Stimulated activated naive CD4-positive, alpha-beta T cell (primary cell): ENCODE measurements around the gene GTF2A2.
"Not testable (repeated sequence)": the region's sequence is repeated elsewhere in the genome, so short reads cannot be mapped to it uniquely, and the experiment has no call there.

Source experiments
- DNase-seq, 6 experiments: peaks; one replicate each; lab custom pipeline; 2025; lab: John Stamatoyannopoulos, UW

The GTF2A2 gene, protein sequence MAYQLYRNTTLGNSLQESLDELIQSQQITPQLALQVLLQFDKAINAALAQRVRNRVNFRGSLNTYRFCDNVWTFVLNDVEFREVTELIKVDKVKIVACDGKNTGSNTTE

DNA sequence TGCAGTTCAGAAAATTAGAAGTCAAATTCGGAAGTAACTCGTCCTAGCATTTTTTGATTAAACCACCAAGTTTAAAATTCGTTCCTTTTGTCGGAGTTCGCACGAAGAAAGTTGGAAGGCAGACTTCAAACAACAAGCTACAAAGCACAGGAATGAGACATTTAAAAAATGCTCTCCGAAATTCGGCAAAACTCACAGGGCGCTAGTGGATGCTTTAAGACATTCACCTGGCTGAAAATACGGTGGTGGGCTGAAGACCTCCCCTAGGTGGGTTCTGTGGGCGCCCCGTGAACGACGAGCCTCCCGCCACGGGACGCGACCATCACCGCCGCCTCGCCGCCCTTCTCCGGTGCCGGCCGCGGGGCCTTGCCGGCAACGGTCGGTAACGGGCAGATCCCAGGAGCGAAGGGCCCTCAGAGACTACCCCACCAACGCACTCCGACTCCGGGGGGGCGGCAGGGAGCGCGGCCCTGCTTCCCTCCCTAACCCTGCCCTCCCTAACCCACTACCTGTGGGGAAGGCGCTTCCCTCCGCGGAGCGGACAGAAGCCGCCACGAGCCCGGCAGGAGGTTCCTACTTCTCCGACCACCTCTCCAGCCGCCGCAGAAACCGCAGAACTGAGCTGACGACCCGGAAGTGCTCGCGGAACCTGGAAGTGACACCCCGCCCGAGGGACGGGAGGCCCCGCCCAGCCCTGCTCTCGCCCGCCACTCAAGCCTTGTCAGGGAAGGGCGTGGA lies at the start of gene GTF2A2:
Gene GTF2A2, minus strand, starts transcription at position 619 of the 738 bp plus-strand sequence. CDS start 5,238 bp downstream, outside the sequence.
- DNase-seq: peak; percentile 83 to 91 (median 86)

- no peak for DNase-seq
These were observed 46.9 kb upstream of the GTF2A2 start for GRCh38 chr15:59703979-59704796.

DNA sequence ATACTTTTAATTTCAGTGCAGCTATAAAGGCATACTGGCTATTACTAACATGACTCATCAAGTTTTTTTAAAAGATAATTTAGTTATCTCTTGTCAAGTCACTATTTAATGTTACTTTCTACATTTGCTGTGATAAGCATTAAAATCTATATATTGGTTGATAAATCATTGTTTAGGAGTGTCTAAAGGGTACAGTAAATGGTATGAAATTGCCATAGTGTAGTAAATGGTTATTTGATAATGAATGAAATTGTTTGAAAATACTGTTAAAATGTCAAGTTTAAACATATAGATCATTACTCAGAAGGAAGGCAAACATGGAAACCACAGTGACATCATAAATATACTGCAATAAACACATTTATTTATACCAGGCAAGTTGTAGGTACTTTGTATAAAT lies 45.0 kb upstream of the GTF2A2 start:
- no peak for DNase-seq

- DNase-seq: no peak
These were observed 44.6 kb upstream of the GTF2A2 start for GRCh38 chr15:59701880-59702279.

GRCh38 chr15:59699810-59700431 lies 42.6 kb upstream of the GTF2A2 start:
- DNase-seq: no peak

GRCh38 chr15:59698065-59698464 lies 40.8 kb upstream of the GTF2A2 start:
- not testable (repeated sequence) for DNase-seq

DNA sequence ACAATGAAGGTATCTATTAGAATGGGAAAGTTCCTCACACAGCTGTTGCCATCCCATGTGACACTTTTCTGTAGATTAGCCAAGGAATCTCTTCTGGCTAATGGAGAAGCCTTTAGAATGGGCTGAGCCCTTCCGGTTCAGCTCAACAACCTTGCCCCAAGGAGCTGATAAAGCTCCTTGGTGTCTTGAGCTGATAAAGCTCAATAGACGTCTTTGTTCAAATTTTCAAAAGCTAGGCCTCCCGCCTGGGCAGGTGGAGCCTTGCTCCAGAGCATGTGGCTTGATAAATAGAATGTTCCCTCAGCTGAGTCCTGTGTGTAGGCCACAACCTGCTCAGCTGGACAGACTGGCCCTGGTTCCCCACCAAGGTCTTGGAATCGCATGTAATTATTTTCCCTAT lies 39.0 kb upstream of the GTF2A2 start:
- DNase-seq: no peak

DNA sequence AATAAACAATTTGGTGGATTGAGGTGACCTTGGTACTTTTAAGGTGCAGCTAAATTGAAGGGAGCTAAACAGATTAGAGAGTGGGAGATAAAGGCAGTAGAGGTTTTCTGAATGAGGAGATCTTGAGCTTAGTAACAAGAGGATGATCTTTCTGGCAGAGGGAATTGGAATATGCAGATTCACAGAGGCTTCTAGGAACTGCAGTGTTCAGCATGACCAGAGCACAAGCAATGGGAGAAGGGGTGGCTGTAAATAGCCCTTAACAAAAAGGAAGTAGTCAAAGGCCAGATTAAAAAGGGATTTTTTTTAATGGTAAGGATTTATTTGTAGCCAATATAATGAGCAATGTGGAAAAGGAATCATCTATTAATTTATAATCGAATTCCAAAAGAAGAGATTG lies 37.5 kb upstream of the GTF2A2 start:
- DNase-seq: no peak

- DNase-seq: peak in 4 of 6 experiments; percentile 32 to 57 (median 46)
These were observed 34.0 kb upstream of the GTF2A2 start for GRCh38 chr15:59691194-59691805.

DNA sequence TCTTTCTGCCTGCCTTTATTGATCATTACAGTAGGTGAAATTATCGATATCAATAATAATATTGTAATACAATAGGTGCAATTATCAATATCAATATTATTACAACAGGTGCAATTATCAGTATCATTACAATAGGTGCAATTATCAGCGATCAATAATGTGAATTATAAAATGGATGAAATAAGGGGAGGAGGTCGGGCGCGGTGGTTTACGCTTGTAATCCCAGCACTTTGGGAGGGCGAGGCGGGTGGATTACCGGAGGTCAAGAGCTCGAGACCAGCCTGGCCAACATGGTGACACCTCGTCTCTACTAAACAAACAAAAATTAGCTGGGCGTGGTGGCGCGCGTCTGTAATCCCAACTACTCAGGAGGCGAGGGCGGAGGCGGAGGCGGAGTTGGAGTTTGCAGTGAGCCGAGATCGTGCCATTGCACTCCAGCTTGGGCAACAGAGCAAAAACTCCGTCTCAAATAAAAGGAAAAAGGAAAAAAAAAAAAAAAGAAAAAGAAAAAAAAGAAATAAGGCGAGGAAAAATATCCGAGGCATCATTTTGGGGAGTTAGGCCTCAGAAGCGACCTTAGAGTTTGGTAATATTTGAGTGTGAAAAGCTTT lies 32.4 kb upstream of the GTF2A2 start:
- peak; percentile 29 to 78 (median 57) for DNase-seq

DNA sequence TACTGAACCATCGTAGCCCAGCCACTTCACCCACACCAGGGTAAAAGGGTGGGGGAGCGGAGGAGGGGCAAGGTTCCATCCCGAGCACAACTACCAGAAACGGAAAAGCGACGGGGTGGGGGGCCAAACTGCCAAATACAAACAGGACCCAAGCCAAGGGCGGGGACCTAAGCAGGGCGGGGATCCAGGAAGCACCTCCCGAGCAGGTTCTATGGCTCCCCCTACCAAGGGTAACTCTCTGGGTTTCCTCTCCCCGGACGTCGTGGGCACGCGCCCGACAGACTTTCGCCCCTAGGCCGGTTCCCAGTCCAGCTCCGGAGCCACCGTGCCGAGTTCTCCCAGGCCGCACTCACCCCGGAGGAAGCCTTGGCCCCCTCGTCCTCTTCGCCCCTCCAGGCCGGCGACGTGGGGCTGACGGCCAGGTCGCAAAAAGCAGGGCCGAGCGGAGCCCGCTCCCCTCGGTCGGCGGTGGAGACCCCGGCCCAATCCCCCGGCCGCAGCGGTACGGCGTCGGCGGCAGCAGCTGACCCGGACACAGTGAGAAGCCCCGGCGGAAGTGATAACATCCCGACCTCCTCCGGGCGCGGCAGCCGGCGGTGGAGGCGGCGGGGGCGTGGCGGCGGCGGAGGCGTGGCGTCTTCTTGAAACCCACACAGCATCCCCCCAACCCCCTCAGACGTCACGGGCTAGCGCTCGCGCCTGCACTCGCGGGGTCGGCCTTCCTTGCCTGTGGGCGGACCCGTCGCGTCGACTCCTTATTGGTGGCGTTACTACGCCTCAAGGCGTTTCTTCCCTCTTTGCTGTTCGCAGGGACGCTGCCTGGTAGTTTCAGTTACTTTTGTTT lies 31.7 kb upstream of the GTF2A2 start, which contains the start of gene BNIP2:
Gene BNIP2, minus strand, starts transcription at position 539 of the 844 bp plus-strand sequence. CDS start 6,863 bp downstream, outside the sequence.
- DNase-seq: peak; percentile 97 to 99 (median 99)

GRCh38 chr15:59688423-59688781 lies 31.1 kb upstream of the GTF2A2 start:
- peak in 3 of 6 experiments; percentile 34 to 65 (median 40) for DNase-seq

- DNase-seq: peak in 3 of 6 experiments; percentile 4 to 24 (median 9)
These were observed 30.5 kb upstream of the GTF2A2 start for GRCh38 chr15:59687836-59688235.

DNA sequence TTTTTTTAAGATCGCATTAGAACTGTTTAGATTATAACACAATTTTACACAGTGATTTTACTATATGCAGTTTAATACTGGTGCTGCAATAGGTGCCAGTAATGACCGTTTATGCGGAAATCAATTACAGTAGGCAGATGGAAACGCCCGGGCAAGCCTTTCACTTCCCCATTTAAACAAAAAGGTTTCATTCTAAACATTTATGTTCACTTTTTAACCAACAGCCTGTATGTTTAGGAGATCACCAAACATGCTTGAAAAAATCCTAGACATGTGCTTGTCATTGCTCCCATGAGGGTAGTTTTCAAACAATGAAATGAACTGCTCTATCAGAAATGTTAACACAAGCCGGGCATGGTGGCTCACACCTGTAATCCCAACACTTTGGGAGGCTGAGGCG lies 29.1 kb upstream of the GTF2A2 start:
- no peak for DNase-seq

GRCh38 chr15:59685737-59686297 lies 28.5 kb upstream of the GTF2A2 start:
- DNase-seq: no peak

DNA sequence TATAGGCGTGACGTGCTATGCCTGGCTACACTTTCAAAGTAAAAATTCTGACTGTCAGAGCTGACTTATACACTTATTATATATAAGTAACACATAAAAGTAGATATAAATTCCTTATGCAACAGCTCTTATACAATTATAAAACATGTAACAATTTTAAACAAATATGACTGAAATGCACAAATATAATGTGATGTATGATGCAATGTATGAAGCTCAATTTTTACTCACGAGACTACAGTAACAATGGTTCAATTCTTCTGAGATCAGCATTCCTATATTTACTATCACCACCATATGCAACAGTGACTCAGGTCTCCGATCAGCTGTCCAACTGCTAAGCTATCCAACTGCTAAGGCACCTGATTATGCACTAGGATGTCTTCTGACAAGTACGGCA lies 23.6 kb upstream of the GTF2A2 start:
- no peak for DNase-seq

- DNase-seq: no peak
These were observed 23.0 kb upstream of the GTF2A2 start for GRCh38 chr15:59680346-59680745.

DNA sequence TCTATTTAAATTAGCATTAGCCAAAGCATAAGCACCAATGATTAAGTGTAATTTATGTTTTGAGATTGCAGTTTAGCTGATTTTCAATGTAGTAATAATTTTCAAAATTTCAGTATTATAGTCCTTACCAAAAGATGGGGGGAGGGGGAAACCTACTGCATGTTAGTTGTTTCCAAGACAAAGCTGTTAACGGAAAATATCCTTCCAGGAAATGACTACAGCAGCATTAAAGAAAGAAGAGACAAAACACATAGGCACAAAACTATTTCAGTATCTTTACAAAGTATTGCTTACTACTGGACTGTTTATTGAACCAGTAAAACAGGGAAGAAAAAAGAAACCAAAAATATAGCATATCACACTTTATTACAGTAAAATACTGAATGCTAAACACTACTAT lies 21.3 kb upstream of the GTF2A2 start:
- DNase-seq: no peak

- no peak for DNase-seq
These were observed 20.9 kb upstream of the GTF2A2 start for GRCh38 chr15:59678172-59678571.

GRCh38 chr15:59676565-59676964 lies 19.2 kb upstream of the GTF2A2 start:
- no peak for DNase-seq
